ENCODE data around the gene PATJ. TPM values are rescaled to one million over a fixed set of nuclear protein-coding genes. Genes with fewer than 3 reads are reported as not detected.
"Not testable (repeated sequence)": the region's sequence is repeated elsewhere in the genome, so short reads cannot be mapped to it uniquely, and the experiment has no call there.

The PATJ gene
- polyA plus RNA-seq, 4 donors, result 39.4 to 44.0 (median 39.8) TPM

- no peak for DNase-seq (ENCODE audit: low read depth in 4 of 4, low spot score in 3 of 4)
Measured at GRCh38 chr1:62128745-62129144, 386.5 kb downstream of the PATJ start.

GRCh38 chr1:62131093-62131725 is 388.9 kb downstream of the PATJ start:
- DNase-seq (ENCODE audit: low read depth in 4 of 4, low spot score in 3 of 4), result peak in 2 of 4 donors; percentile 28 to 38

- DNase-seq (ENCODE audit: low read depth in 4 of 4, low spot score in 3 of 4), result no peak
Measured at GRCh38 chr1:62138029-62138428, 395.7 kb downstream of the PATJ start.

- DNase-seq (ENCODE audit: low read depth in 4 of 4, low spot score in 3 of 4), result no peak
Measured at GRCh38 chr1:62139410-62139809, 397.1 kb downstream of the PATJ start.

- no peak for DNase-seq (ENCODE audit: low read depth in 4 of 4, low spot score in 3 of 4)
Measured at GRCh38 chr1:62140666-62141065, 398.4 kb downstream of the PATJ start.

GRCh38 chr1:62142496-62142895 is 400.2 kb downstream of the PATJ start:
- DNase-seq (ENCODE audit: low read depth in 4 of 4, low spot score in 3 of 4), result no peak

GRCh38 chr1:62144238-62144831 is 402.1 kb downstream of the PATJ start:
- DNase-seq (ENCODE audit: low read depth in 4 of 4, low spot score in 3 of 4), result peak; percentile 25 to 55 (median 30)

- DNase-seq (ENCODE audit: low read depth in 4 of 4, low spot score in 3 of 4), result no peak
Measured at GRCh38 chr1:62159940-62160348, 417.7 kb downstream of the PATJ start.

- no peak for DNase-seq (ENCODE audit: low read depth in 4 of 4, low spot score in 3 of 4)
Measured at GRCh38 chr1:62161711-62162110, 419.4 kb downstream of the PATJ start.

GRCh38 chr1:62170380-62170779 is 428.1 kb downstream of the PATJ start:
- DNase-seq (ENCODE audit: low read depth in 4 of 4, low spot score in 3 of 4), result not testable (repeated sequence)

GRCh38 chr1:62175568-62176179 is 433.4 kb downstream of the PATJ start:
- DNase-seq (ENCODE audit: low read depth in 4 of 4, low spot score in 3 of 4), result peak in 2 of 4 donors; percentile 44 to 45

- no peak for DNase-seq (ENCODE audit: low read depth in 4 of 4, low spot score in 3 of 4)
Measured at GRCh38 chr1:62176597-62177312, 434.5 kb downstream of the PATJ start.

- DNase-seq (ENCODE audit: low read depth in 4 of 4, low spot score in 3 of 4), result no peak
Measured at GRCh38 chr1:62177621-62178020, 435.3 kb downstream of the PATJ start.

- no peak for DNase-seq (ENCODE audit: low read depth in 4 of 4, low spot score in 3 of 4)
Measured at GRCh38 chr1:62178372-62178771, 436.1 kb downstream of the PATJ start.

- DNase-seq (ENCODE audit: low read depth in 4 of 4, low spot score in 3 of 4), result not testable (repeated sequence)
Measured at GRCh38 chr1:62180054-62180453, 437.8 kb downstream of the PATJ start.

GRCh38 chr1:62180639-62181038 is 438.4 kb downstream of the PATJ start:
- DNase-seq (ENCODE audit: low read depth in 4 of 4, low spot score in 3 of 4), result no peak

GRCh38 chr1:62181532-62181931 is 439.3 kb downstream of the PATJ start:
- no peak for DNase-seq (ENCODE audit: low read depth in 4 of 4, low spot score in 3 of 4)

- DNase-seq (ENCODE audit: low read depth in 4 of 4, low spot score in 3 of 4), result not testable (repeated sequence)
Measured at GRCh38 chr1:62182157-62182556, 439.9 kb downstream of the PATJ start.

GRCh38 chr1:62183164-62184020 is 441.1 kb downstream of the PATJ start:
- DNase-seq (ENCODE audit: low read depth in 4 of 4, low spot score in 3 of 4), result not testable (repeated sequence)

GRCh38 chr1:62184336-62184735 is 442.1 kb downstream of the PATJ start:
- DNase-seq (ENCODE audit: low read depth in 4 of 4, low spot score in 3 of 4), result no peak
